Hematopoietic multipotent progenitor cell treated with erythropoietin and hydrocortisone succinate and interleukin-3 and kit ligand, for 15 days (in vitro differentiated cells): Measurements from ENCODE around the gene COQ10B.
A peak's percentile ranks its signal among the peaks of the same experiment; 100 is the strongest.
"Not testable (repeated sequence)": the region's sequence is repeated elsewhere in the genome, so short reads cannot be mapped to it uniquely, and the experiment has no call there.

Source experiments
- DNase-seq: peaks from one replicate; pipeline ENCODE4 v3.0.0-alpha.2; 2015; ENCODE audit warnings: low spot score

The COQ10B gene

DNA sequence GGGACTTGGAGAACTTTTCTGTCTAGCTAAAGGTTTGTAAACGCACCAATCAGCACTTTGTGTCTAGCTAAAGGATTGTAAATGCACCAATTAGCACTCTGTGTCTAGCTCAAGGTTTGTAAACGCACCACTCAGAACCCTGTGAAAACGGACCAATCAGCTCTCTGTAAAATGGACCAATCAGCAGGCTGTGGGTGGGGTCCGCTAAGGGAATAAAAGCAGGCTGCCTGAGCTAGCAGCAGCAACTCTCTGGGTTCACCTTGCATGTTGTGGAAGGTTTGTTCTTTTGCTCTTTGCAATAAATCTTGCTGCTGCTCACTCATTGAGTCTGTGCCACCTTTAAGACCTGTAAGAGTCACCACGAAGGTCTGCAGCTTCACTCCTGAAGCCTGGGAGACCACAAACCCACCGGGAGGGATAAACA lies 2.4 kb upstream of the COQ10B start:
- DNase-seq, result not testable (repeated sequence)

DNA sequence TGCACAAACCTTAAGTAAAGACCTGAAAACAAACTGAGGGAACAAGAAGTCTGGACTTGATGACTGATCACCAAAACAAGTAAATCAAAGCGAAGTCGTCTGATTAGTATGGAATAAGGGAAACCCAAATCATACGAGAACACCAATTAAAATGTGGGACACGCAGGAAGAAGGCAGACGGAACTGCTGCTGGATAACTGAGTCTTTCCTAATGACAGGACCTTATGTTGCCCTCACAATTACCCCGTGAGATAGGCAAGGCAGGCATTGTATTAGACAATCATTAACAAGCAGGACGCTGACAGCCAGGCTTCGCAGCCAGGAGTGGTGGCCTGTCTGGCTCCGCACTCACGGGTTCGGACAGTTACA lies 614 bp upstream of the COQ10B start:
- no peak for DNase-seq

DNA sequence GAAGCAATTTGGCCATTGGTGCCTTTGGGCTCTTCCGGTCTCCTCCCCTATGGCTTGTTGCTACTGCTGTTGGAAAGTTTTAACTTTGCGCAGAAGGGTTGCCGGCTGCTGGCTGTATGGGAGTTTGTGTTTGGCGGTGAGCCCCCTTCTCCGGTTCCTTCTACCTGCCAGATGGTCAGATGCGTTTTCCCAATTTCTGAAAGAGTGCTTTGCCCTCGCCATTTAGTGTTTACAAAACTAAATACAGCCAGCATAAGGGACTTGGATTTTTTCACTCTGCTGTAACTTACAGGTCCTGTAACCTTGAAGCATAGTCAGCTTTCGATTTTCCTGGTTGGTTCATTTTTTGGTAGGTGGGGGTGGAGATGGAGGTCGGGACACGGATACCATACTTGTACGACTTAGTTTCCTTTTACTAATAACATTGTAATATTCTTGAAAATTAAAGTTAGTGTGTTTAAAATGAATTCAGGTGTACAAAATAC lies 604 bp downstream of the COQ10B start:
- no peak for DNase-seq

DNA sequence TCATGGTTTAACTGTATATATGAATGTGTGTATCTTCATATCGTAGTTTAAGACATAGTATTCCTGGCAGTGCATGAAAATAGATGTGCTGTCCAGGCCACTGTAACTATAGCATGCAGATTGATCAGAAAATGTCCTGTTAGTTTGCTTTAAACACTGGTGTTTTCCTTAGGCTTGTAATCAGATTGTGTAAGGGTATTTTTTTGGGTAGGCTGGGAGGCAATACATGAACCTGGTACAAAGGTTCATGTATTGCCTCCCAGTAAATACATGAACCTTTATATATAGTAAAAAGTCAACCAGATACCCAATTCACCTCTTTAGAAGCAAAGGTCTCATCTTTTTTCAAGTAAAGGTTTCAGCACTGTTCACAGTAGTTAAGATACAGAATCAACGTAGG lies 1.6 kb downstream of the COQ10B start:
- DNase-seq, result no peak

DNA sequence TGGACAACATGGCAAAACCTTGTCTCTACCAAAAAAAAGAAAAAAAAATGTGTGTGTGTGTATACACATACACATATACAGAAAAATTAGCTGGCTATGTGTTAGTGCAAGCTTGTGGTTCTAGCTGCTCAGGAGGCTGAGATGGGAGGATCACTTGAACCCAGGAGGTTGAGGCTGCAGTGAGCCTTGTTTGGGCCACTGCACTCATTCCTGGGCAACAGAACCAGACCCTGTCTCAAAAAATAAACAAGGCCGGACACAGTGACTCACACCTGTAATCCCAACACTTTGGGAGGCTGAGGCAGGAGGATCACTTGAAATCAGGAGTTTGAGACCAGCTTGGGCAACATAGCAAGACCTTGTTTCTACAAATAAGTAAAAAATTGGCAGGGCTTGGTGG lies 2.1 kb downstream of the COQ10B start:
- DNase-seq, result no peak

DNA sequence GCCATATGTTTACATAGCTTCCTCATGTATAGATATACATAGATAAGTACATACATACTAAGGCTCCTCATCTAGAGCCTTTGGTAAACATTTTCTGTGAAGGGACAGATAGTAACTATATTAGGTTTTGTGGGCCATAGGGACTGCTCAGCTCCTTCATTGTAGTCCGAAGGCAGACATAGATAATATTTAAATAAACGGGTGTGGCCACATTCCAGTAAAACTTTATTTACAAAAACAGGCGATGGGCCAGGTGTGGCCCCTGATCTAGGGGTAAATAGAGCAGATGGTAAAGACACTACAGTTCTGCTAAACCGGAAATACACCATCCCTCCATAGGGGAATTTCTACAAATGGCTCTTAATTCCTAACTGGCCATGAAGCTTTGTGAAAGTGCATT lies 7.3 kb downstream of the COQ10B start:
- DNase-seq, result peak; percentile 37

DNA sequence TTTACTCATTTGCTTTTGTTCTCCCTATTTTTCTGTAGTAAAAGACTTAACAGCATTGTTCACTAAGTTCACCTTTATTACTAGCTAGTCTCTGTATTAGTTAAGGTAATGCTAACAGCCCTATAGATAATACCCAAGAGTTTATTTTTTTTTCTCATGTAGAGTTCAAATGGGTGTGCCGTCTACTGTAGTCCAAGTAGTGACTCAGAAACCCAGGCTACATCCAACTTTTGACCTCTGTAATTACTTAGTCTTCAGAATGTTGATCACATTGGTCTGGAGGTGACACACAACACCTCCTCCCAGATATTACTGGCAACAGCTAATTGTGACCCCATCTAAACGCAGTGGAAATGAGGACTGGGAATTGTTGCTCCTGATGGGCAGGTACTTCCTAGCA lies 7.7 kb downstream of the COQ10B start:
- peak; percentile 48 for DNase-seq

DNA sequence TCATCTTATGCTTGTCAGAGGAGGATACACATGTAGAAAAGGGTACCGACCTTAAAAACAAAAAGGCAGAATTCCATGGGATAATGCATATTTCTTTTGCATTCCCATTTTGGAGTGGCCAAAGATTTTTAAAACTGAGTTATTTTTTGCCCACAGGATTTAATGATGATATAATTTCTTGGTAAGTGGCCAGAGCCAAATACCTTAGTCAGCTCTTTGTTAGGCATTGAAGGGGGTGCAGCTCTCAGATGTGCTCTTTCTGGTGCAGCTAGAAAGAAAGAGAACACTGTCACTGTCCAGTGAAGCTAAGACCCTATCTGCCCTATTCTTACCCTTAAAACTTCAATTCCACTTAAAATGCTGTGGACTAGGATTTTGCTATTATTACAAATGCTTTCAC lies 10.8 kb downstream of the COQ10B start:
- DNase-seq, result no peak

DNA sequence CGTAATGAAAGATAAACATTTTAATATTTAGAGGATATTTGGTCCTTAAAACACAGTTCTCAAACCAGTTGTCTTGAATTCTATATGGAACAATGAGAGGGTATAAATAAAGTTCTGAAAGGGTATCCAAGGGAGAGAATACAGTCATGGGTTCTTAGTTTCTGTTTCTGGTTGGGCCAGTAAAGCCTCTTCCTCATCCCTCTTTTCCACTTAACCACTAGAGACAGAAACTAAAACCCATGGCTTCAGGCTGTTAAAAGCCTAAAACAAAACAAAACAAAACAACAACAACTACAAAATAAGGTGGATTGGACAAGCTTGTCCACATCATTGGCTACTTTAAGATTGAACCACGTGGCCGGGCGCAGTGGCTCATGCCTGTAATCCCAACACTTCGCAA lies 18.8 kb downstream of the COQ10B start:
- DNase-seq, result no peak

DNA sequence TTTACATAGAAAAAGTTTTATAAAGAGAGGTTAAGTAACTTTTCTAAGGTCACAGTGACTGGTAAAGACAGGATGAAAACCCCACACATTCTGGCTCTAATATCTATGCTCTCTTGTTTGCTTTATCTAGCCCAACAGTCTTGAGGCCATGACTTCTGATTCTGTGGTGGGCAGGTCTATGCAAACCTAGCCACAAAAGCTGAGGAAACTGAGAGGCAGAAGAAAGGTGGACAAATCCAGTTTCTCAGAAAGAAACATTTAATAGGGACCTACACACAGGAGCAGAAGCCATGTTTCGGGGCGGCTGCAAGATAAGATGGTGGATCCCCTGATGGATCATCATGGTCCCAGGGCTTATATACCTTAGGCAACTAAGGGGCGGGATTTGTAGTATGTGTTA lies 24.4 kb downstream of the COQ10B start:
- DNase-seq, result peak; percentile 73

DNA sequence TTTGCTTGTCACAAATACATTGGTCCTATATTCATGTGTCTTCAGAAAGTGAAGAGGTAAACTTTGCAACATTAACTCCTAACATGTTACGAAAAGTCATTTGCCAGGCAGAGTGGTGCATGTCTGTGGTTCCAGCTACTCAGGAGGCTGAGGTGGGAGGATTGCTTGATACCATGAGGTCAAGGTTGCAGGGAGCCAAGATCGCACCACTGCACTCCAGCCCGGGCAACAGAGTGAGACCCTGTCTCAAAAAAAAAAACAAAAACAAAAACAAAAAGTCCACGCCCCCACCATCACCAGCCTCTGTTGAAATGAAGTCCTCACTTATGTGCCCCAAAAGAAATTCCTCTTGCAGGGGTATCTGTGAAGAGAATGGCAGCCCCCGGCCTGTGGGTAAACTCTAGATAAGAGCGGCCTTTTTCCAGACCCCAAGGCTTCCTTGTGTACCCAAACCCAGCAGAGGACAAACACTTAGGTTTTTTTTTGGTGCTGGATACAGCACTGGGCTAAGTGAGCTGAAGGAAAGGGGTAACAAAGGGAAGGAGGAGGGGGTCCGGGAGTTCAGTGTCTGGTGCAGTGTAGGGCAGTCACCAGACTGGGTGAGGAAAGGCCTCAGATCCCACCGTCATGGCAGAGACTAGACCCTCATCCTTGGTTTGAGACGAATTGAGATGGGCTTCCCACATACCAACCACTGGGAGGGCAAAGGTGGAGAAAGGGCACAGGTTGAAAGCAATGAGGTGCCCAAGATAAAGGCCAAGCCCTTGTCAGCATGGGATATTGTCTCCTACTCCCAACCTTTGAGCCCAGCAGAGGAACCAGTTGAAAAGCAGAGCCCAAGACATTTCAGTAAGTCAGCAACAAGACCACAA lies 27.0 kb downstream of the COQ10B start:
- no peak for DNase-seq

DNA sequence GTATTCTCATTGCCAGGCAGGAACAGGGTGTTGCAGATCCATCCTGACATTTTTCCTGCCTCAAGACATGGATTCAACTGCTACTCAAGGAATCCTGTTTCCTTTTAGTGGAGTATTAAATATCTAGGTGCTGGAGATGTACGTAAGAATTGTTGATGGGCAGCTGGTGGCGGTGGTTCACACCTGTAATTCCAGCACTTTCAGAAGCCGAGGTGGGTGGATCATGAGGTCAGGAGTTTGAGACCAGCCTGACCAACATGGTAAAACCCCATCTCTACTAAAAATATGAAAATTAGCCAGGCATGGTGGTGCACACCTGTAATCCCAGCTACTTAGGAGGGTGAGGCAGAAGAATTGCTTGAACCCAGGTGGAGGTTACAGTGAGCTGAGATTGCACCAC lies 30.9 kb downstream of the COQ10B start:
- not testable (repeated sequence) for DNase-seq

DNA sequence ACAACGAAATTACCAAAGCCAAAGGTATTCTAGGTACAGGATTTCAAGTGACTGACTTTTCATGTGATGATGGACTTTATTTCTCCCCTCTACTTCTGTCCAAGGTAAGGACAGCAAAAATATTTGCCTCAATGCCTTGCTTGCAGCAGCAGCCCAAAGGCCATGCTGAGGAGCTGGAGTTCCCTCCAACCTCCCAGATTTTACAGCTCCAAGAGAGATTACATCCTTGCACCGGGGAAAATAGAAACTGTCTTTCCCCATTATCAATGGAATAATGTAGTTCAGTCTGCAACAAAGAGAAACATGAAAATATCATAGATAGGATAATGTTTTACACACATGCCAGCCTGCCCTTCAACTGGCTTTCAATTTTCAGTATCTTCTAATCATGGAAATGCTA lies 32.8 kb downstream of the COQ10B start:
- no peak for DNase-seq

DNA sequence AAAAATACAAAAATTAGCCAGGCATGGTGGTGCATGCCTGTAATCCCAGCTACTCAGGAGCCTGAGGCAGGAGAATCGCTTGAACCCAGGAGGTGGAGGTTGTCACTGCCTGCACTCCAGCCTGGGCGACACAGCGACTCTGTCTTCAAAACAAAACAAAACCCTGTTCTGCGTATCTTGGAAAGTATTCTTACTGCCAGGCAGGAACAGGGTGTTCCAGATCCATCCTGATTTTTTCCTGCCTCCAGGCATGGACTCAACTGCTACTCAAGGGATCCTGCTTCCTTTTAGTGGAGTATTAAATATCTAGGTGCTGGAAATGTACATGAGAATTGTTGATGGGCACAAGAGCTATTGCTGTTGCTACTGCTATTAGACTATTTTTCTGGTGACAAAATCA lies 34.0 kb downstream of the COQ10B start:
- DNase-seq, result no peak

DNA sequence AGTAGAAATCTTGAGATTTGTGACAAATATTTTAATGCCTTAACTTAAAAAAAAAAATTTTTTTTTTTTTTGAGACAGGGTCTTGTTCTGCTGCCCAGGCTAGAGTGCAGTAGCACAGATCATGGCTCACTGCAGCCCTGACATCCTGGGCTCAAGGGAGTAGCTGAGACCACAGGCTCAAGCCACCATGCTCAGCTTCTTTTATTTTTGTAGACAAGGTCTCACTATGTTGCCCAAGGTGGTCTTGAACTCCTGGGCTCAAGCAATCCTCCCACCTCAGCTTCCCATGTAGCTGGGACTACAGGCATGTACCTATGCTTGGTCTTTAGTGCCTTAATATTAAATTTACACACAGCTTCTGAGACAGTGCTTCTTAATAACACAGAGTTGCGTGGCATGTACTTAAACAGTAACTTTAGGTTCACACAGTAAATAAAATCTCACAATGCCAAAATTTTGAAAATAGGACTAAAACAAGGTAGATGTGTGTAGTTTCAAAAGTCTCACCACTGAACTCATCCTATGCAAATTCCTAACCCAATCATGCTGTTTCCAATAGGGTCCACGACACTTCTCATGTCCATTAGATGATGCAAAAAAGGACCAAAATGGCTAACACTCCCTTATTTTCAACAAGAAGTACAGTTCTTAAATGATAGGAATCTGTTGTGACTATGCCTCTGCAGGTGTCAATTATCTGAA lies 42.2 kb downstream of the COQ10B start:
- DNase-seq, result no peak

DNA sequence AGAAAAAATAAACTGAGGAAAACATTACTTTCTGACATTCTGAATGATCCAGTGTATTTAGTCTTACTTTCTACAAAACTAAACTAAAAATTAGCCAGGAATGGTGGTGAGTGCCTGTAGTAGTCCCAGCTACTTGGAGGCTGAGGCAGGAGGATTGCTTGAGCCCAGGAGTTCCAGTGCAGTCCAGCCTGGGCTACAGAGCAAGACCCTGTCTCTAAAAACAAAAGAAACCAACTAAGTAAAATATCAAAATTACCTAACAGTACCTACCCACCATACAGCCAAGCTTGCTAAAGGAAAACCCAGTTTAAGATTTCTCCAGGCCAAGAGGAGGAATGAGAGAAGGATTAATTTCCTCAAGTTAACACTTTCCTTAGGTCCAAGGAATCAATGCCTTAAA lies 43.3 kb downstream of the COQ10B start:
- DNase-seq, result no peak

DNA sequence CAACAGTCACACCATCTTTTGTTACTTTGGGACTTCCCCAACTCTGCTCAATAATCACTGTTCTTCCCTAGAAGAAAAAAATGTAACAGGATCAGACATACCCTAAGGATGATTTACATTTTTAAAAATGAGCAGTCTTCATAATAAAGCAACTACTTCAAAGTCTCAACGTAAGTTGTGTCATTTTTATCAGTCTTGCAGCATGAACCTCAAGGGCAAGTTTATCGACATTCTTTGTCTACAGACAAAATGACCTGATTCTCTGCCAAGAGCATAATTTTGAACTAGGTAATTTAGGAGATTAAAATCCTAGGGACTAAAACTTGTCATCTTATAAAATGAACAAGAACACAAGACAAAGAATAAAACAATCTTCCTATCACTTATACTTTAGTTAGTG lies 44.0 kb downstream of the COQ10B start:
- peak; percentile 58 for DNase-seq

DNA sequence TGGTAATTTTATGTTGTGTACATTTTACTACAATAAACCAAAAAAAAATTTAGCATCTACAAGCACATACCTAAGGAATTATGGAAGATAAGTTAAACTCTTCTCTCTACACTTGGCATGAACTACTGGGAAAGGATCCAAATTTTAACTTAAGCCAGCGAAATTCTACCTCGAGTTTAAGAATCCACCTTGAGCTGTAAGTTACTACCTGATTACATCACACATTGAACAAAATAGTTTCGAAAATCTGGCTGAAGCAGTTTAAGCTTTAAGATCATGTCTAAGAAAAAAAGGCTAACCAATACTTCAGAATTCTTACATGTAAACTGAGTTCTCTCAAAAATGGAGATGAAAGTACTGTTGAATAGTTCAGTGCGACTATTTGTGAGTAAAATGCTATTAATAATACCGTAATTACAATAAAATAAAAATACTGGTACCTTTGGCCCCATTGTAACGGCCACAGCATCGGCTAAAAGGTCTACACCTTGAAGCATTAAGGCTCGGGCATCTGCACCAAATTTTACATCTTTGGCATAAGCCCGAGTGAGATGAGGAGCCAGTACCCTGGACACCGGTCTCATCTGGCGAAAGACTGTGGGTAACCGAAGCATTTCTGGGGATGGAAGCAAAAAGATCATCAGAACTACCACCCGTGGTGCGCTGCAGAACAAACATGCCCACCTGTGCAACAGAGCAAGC lies 45.0 kb downstream of the COQ10B start:
- DNase-seq, result peak; percentile 39

DNA sequence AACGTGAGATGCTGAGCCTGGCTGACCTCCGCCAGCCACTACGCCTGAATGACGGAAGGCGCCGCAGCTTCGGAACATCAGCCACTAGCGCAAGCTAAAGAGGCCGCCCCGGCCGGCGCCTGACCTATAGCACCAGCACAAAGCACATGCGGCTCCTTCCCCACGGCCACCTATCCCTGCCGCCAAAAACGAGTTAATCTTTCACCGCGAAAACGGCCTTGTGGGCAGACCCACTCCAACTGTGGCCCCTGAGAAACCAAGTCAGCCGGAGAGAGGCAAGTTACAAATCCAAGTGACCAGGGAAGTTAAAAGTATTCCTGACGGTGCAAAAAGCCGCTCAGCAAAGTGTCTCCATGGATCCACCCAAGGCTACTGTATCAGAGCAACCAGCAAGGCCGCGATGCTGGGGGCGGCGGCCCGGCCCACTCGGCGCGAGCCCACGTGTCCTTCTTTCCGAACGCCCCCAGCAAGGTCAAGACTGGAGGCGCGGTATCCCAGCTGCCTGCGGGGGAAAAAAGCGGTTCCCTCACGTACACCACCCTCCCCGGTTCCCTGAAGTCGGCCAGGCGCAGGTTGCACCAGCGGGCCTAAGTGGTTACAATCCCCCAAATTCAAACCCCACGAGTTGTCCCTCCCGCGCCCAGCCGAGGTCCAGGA lies 45.7 kb downstream of the COQ10B start:
- DNase-seq, result peak; percentile 56

DNA sequence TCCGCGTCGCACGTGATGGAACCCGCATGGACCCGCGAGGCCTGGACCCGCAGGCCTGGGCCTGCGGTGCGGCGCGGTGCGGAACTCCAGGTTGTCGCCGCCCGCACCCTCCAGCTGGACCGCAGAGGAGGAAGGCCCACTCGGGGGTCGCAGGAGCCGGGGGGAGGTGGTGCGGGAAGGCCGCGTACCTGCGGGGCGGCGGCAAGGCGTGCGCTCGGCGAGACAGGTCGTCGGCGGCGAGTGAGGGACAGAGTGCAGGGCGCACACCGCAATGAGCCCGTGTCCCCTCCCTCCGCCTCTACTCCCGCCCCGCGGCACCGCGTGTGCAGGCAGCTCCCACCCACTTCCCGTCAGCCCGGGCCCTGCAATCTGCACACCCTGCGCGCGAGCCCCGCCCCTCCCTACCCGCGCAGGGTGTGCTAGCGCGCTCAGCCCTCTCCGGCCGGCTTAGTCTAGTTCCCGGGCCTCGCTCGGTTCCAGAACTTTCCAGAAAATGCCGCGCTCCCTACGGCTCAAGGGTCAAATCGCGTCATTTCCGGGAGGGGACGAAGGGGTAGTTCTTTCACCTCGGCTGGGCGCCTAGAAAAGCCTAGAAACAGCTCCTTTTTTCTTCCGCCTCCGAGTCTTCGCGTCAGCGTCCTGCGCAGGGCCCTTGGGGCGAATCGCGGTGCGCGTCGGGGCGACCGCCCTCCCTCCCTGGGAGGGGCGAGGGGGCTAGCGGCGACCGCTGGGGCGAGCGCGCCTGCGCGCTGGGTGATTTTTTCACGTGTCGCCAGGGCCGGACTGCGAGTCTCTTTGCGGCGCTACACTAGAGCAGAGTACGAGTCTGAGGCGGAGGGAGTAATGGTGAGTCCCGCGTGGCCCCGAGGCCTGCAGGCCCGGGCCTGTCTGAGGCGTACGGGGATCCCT lies 46.5 kb downstream of the COQ10B start, which contains the start of the genes HSPD1 and HSPE1:
Gene HSPD1, minus strand, starts transcription at position 247 of the 909 bp plus-strand sequence. CDS start 992 bp downstream, outside the sequence.
Gene HSPE1, plus strand, starts transcription at position 786 of the 909 bp plus-strand sequence. Its CDS starts 58 bp downstream, at position 844.
- peak; percentile 94 for DNase-seq
